Glomerular endothelial cell (primary cell): Measurements from ENCODE around the gene HIVEP3. TPM values are rescaled to one million over a fixed set of nuclear protein-coding genes. Genes with fewer than 3 reads are reported as not detected.
"Not testable (repeated sequence)": the region's sequence is repeated elsewhere in the genome, so short reads cannot be mapped to it uniquely, and the experiment has no call there.

Experiments
- DNase-seq: peaks from one replicate; pipeline ENCODE4 v3.0.0-alpha.2; 2011; ENCODE audit warnings: low read depth, low spot score; ENCODE audit errors: extremely low read depth
- total RNA-seq: library from RNA; depleted of rRNA; stranded (reverse); fragments of >200 nt; gene quantifications from 2 replicates; pipeline ENCODE4 v1.2.3, GENCODE V29; 2015

The HIVEP3 gene
- total RNA-seq, 1 donor from 2014 or later = 7.6 TPM

GRCh38 chr1:41700581-41700980, 218.1 kb downstream of the HIVEP3 start:
- no peak for DNase-seq

GRCh38 chr1:41699861-41700248, 218.9 kb downstream of the HIVEP3 start:
- no peak for DNase-seq

- no peak for DNase-seq
These were observed 219.5 kb downstream of the HIVEP3 start for GRCh38 chr1:41698916-41699860.

DNA sequence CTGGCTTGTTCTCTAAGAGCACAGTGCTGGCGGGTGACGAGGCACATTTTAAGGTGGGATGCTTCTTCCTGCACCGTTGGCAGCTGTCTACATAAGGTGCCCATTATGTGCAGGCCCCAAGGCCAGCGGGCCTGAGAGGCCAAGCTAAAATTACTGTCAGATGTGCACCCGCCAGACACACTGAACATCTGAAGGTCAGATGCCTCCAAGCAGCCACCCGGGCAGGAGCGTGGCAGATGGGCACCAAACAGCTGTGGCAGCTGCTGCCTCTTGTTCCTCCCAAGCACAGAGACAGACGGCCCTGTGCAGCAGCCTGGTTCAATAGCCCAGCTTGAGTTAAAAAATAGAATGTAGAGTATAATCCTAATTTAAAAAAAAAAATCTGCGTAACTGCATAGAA, 222.3 kb downstream of the HIVEP3 start:
- DNase-seq = no peak

- no peak for DNase-seq
These were observed 223.5 kb downstream of the HIVEP3 start for GRCh38 chr1:41695118-41695745.

GRCh38 chr1:41691966-41692365, 226.8 kb downstream of the HIVEP3 start:
- DNase-seq = not testable (repeated sequence)

DNA sequence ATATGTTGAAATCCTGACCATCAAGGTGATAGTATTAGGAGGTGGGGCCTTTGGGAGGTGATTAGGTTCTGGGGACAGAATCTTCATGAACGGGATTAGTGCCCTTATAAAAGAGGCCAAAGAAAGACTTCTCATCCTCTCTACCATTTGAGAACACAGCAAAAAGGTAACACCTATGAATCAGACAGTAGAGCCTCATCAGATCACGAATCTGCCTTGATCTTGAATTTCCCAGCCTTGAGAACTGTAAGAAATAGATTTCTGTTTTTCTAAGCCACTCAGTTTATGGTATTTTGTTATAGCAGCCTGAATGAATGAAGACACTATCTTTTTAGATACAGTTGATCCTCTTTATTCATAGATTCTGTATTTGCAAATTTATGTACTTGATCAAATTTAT, 227.3 kb downstream of the HIVEP3 start:
- no peak for DNase-seq

DNA sequence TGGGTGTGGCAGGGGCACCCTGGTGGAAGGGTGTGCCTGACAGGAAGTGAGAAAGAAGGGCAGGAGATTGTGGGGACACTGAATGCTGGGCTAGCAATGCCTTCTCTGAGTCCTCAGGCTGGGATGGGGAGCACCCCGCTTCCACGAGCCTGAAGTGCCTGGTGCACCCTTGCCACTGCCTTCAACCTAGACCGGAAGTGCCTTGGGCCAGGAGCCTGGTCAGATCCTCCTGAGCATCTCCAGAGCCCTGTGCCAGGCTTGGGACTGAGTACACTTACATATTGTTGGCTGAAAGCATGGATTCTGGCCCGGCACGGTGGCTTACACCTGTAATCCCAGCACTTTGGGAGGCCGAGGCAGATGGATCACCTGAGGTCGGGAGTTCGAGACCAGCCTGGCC, 228.4 kb downstream of the HIVEP3 start:
- DNase-seq = no peak

GRCh38 chr1:41689558-41689981, 229.2 kb downstream of the HIVEP3 start:
- no peak for DNase-seq

- no peak for DNase-seq
These were observed 229.6 kb downstream of the HIVEP3 start for GRCh38 chr1:41689139-41689538.

DNA sequence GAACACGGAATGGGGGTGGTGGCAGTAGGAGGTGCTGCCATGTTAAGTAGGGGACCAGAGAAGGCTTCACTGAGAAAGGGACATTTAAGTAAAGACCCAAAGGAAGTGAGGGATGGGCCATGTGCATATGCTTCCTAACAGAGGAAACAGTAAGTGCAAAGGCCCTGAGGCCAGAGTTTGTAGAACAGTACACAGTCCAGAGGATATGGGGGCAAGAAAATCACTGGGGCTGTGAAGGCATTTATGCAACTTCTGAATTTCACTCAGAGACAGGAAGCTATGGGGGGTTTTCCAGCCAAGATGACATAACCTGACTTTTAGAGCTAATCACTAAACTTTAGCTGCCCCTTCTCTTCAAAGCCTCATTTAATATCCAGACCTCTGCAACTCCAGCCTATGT, 231.7 kb downstream of the HIVEP3 start:
- no peak for DNase-seq

DNA sequence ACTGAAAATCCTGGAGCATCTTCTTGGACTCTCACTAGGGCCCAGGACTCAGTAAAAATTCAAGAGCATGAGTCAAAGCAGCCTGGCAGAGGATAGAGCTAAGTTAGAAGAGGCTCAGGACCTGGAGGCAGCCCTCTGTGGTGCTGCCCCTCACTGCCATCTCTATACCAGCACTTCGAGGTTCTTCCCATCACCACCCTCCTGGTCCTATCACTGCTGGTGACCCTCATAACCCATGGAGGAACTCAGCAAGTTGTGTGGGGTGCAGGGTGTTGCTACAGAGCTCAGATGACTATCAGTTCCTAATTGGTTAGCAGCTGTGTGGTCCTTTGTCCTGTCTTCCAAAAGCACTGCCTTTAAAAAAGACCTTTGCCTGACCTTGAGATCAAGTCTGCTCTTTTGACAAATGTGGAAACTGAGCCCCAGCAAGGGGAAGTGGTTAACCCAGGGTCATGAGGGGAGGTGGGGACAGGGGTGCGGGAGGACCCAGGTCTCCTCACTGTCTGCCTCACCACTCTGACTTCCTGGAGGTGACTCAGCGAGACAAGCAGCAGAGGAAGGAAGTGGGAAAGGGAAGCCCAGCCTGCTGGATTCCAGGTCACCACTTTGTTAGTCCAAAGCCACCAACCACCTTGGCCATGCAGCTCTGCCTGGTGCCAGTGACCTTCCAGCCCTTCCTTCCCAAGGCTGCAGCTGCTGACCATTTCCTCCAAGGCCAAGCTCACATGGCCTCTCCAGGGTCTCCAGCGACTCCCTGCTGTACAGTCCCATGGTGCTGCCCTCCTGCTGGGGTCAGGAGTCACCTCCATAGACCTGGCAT, 234.8 kb downstream of the HIVEP3 start:
- peak; percentile 4 for DNase-seq

DNA sequence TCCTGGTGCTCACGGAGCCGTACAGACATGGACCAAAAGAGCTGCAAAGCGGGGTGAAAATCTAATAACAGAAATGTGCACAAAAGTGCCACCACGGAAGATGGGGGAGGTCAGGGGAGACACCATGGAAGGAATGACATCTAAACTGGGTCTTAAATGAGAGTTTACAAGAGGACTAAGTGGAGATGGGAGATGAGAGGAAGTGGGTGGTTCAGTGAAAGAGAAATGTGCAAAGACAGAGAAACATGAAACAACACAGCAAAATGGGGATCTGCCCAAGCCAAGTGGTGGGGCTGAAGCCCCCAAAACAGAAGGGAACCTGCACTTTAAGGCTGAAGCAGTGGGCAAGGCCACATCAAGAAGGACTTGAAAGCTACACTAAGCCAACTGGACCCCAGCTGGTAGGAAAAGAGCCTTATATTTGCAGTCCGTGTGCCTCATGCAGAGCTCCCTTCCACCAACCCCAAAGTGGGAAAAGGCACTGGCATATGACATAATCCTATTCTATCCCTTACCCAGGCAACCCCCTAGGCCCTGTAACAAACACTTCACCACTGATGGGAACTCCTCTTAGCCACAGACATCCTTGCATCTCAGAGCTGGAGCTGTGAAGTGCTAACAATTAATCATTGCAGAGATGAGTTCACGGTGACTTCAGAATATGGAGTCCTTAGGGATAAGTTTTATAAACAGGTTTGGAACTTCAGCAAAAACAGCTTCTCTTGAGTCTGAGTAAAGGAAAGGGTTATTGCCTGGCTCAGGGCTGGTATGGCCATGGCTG, 235.7 kb downstream of the HIVEP3 start:
- no peak for DNase-seq

DNA sequence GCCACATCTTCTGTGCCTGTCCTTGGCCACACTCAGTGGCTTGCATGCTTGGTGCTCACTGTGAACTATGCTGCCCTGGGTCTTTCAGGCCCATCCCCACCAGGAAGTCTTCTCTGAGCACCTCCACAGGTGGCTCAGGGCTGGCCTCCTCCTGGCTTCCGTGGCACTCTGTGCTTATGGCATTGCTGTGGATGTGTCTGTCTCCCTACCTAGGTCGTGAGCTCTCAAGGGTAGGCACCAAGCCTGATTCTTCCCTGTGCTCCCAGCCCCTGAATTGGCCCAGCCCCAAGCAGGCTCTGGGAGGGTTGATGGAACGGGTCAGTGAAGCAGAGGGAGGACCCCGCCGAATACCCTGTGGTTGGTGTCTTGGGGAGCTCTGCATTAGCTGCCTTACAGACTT, 236.6 kb downstream of the HIVEP3 start:
- no peak for DNase-seq

DNA sequence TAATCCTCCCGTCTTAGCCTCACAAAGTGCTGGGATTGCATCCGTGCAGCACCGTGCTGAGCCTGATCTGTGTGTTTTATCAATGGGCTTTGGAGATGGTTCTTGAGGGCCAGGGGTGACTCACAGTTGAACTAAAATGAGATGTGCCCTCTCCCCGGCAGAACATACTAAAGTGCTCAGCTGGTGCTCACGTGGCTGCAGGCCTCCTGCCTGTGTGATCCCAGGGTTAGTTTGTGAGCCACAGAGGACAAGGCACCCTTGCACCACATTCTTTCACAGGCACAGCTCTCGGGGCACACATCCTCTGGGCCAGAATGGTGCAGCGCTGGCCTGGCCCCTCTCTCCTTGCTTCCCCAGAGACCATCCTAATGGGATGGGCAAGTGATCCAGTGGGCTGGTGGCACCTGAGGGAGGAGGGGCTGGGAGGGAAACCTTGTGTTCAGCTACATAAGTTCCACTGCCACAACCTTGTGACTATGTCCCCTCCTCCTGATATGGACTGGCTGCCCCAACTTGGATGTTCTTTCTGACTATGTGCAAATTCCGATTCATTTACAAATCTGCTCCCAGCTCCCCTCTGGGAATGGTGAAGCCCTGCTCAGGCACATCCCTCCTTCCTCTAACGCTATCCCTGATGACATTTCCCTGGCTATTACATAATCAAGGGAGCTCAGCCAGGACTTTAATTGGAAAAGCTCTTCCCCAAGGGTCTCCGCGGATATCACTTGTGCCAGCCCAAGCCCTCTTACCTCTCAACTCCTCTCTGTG, 237.2 kb downstream of the HIVEP3 start:
- DNase-seq = no peak

DNA sequence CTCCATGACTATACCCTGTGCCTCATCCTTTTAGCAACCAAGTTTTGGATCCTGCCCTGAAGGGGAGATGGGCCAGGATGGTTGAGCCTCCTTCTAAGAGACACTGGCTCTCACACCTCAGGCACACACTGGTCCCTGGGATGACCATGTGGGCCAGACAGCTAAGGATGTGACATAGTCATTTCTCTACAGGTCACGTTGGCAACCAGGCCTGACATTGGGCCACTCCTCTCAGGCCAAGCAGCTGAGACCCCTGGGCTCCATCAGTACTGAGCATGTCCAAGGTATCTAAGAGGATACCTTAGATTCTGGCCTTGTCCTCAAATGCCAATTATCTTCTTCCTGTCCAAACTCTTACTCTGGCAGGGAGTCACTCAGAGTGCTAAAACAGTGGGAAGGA, 238.7 kb downstream of the HIVEP3 start:
- no peak for DNase-seq

DNA sequence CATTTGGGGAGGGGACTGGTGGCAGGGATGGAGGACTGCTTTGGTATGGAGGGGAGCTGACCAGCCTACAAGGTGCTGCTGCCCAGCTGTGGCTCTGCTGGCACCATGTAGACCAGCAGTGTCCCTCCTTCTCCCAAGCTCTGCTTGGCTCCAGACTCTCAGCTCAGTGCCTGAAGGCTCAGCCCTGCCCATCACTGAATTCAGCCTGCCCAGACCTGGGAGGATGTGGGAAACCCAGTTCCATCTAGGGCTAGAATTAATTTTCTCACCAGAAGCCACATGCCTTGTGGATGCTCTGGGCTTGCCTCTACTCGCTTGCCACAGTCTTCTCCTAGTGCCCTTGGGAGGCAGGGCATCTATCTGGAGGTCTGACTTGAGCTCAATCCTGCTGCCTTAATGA, 239.2 kb downstream of the HIVEP3 start:
- DNase-seq = no peak

DNA sequence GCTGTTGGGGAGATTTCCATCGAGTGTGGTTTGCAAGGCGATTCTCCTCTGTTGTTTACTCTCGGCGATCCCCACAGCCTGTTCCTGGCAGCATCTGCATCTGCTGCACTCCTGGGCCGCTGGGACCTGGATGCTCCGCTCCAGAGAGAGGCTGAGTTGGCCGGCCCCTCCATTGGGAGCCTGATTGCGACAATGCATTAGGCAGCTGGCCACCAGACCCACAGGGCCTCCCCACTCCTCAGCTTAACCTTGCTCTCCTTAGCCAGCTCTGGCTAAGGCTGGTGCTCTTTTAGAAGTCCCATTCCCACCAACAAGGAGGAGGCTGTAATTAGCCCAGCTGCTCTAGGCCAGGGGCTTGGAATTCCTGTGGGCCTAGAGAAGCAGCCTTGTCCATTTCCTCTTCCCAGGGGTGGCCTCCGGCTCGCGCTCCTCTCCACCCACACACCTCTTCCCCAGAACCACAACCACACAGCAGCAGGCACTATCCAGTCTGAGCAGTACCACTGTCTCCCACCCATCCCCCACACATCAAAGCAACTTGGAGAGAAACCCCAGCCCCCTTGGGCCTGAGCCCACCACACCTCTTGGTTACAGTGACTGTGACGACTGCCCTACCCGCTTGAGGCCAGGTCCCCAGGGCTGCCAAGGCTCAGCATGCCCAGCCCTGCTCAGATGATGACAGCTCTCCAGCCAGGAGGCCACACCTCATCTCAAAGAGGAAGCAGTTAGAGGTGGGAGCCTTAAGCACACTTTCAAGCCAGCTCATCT, 240.4 kb downstream of the HIVEP3 start:
- DNase-seq = no peak

DNA sequence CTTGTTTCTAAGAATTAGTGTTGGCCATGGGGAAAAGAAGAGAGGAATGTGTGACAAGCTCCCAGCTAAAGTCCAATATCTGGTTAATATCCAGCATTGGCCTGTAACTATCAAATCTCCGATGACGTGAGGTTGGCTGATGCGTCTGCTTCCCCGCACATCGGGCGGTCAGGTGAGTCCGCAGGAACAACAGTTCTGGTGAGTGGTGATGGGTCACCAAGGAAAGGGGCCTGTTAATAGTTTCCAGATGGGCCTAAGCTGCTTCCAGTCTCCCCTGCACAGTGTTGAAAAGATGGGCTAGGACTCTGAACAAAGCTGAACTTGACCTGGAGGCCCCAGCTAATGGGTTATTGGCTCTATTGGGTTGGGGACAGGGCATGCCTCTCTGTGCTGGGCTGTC, 241.1 kb downstream of the HIVEP3 start:
- DNase-seq = no peak
